Stimulated activated CD4-positive, alpha-beta T cell treated with anti-CD3 and anti-CD28 coated beads, Interleukin-4, amount 100 ng/mL, for 4 hours (primary cell): Measurements from ENCODE around the gene CYP2W1.
"Not testable (repeated sequence)": the region's sequence is repeated elsewhere in the genome, so short reads cannot be mapped to it uniquely, and the experiment has no call there.

Source experiments
- DNase-seq, 2 experiments: peaks; one replicate each; pipeline ENCODE4 v3.0.0-alpha.2; 2020

CYP2W1 gene

GRCh38 chr7:999941-1000935, 17.3 kb downstream of the CYP2W1 start:
- DNase-seq: no peak

DNA sequence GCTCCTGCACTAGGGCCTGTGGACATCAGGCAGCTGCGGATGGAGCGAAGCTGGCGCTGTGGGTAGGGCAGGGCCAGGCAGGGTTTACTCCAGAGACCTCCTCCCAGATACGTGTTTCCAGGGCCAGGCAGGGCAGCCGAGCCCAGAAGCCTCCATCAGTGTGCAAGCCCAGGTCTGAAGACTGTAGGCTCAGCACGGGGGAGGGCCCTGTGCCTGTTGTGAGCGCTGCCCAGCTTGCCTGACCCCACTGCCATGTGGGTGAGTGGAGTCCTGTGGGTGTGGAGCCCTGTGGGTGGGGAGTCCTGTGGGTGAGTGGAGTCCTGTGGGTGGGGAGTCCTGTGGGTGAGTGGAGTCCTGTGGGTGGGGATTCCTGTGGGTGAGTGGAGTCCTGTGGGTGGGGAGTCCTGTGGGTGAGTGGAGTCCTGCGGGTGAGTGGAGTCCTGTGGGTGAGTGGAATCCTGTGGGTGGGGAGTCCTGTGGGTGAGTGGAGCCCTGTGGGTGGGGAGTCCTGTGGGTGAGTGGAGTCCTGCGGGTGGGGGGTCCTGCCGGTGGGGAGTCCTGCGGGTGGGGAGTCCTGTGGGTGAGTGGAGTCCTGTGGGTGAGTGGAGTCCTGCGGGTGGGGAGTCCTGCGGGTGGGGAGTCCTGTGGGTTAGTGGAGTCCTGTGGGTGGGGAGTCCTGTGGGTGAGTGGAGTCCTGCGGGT, 18.2 kb downstream of the CYP2W1 start:
- not testable (repeated sequence) for DNase-seq

- not testable (repeated sequence) for DNase-seq
These were observed 19.0 kb downstream of the CYP2W1 start for GRCh38 chr7:1002026-1002425.

DNA sequence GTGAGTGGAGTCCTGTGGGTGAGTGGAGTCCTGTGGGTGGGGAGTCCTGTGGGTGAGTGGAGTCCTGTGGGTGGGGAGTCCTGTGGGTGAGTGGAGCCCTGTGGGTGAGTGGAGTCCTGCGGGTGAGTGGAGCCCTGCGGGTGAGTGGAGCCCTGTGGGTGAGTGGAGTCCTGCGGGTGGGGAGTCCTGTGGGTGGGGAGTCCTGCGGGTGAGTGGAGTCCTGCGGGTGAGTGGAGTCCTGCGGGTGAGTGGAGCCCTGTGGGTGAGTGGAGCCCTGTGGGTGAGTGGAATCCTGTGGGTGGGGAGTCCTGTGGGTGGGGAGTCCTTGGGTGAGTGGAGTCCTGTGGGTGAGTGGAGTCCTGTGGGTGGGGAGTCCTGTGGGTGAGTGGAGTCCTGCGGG, 19.5 kb downstream of the CYP2W1 start:
- not testable (repeated sequence) for DNase-seq

GRCh38 chr7:1004018-1004852, 21.3 kb downstream of the CYP2W1 start:
- no peak for DNase-seq

DNA sequence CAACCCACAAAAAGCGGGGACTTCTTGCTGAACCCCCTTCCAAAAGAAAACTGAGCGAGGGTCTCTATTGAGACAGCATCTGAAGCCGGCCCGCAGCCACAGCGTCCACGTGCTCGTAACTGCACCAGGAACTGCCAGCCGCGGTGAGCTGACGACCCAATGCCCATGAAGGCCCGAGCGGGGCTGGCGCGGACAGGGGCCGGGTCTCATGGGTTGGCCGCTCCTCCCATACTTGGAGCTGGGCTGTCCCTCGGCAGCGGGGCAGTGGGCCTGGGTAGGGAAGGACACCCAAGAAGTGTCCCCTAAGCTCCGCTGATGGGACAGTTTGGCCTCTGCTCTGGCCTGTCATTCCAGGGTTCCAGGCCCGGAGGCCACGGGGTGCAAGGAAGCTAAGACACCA, 22.3 kb downstream of the CYP2W1 start:
- DNase-seq: no peak

GRCh38 chr7:1007901-1008300, 24.9 kb downstream of the CYP2W1 start:
- no peak for DNase-seq

DNA sequence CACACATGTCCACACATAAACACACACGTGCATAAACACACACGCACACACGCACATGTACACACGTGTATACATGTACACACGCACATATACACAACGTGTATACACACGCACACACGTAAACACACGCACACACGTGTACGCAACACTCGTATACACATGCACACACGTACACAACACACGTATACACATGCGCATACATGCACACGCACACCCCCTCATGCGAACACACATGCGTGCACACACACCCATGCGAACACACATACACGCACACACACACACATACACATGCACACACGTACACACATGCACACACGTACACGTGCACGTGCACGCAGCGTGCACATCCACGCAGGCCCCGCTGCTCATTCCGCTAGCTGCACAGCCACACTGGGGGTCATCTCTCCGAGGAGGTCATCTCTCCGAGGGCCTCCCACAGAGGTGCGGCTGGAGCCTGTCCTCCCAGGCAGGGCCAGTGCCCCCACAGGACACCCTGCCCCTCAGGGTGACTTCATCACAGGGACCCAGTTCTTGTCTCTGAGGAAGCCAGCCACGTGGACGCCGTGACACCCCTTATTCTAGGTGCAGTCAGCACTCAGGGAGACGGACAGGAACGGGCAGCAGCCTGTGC, 25.9 kb downstream of the CYP2W1 start:
- DNase-seq: no peak

DNA sequence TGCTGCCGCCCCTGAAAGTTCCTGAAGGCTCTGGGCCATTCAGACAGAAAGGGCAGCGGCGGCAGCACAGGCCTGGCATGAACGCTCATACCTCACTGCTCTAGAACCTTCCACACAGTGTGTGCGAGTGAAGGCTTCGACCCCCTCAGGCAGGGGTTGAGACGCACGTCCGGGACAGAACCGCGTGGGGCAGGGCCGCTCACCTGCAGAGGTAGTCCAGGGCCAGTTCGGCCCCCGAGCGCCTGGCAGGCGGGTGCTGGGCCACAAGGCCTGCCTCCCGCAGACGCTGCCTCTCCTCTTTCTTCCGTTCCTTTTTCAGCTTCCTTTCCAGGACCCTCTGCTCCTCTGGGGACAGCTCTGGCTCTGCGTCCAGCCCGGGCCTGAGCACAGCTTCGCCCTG, 26.8 kb downstream of the CYP2W1 start:
- no peak for DNase-seq

- DNase-seq: no peak
These were observed 27.2 kb downstream of the CYP2W1 start for GRCh38 chr7:1010226-1010625.

GRCh38 chr7:1011297-1012003, 28.5 kb downstream of the CYP2W1 start:
- DNase-seq: no peak

- DNase-seq: no peak
These were observed 29.2 kb downstream of the CYP2W1 start for GRCh38 chr7:1012004-1012715.

GRCh38 chr7:1012716-1013095, 29.7 kb downstream of the CYP2W1 start:
- no peak for DNase-seq

- no peak for DNase-seq
These were observed 30.6 kb downstream of the CYP2W1 start for GRCh38 chr7:1013581-1013980.

- no peak for DNase-seq
These were observed 31.7 kb downstream of the CYP2W1 start for GRCh38 chr7:1014681-1015080.

DNA sequence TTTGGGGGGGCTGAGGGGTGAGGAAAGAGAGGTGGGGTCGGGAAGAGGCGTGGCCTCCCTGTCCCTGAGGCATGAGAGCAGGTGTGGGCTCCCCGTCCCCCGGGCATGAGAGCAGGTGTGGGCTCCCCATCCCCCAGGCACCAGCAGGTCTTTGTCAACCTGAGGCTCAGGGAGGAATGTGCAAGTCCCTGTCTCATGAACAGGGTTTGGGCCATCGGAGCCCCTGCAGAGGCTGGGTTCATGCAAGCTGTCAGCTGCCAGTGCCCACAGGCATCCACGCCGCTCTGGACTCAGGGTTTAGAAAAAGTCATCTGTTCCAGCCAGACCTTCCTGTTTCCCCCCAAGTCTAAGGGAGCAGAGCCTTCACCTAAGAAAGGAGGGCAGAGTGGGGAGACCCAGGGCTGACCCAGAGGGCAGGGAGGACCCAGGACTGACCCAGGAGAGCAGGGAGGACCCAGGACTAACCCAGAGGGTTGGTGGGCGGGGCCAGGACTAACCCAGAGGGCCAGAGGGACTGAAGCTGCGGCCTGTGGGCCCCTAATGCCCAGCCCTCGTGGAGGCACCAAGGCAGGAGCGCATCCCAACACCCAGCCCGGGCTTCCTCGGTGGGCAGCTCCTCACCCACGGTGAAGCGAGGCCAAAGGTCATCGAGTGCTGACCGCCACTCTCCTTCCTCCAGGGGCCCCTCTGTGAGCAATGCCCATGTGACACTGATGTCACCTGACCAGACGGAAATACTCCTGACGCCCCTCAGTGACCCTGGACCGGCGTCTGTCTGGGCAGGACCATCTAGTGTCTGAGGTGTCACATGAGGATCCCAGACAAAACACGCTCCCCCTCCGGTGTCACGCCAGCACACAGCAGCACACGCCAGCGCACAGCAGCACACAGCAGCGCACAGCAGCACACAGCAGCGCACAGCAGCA, 32.5 kb downstream of the CYP2W1 start:
- no peak for DNase-seq

- no peak for DNase-seq
These were observed 33.9 kb downstream of the CYP2W1 start for GRCh38 chr7:1016577-1017531.

DNA sequence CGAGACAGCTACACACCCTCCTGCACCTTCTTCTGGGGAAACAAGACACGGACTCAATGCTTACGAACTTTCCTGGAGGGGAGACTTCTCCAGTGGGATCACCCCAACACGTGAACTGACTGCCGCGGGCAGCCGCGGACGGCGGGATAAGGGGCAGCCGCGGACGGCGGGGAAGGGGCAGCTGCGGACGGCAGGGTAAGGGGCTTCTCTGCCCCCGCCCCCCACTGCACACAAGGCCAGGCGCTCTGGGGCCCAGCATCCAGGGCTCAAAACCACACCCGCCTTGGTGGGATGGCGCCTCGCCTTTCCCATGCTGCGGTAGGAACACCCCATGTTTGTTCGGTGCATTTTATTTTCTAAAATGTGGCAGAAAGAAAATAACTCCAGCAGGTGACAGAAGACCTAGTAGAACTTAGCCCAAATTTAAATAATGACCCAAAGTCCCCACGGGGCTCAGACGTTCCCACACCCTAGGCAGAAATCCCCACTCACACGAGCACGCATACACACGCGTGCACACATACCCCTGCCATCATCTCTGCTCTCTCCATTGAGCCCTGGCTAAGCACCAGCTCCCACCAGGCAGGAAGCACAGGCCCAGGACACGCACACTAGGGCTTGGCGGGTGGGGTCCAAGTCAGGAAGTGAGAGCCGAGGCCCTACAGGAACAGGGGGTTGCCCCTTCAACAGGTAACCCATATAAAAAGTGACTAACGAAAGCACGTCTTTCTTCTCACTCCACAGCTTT, 34.8 kb downstream of the CYP2W1 start:
- DNase-seq: no peak
